Fibroblast of skin of right quadriceps (primary cell): ENCODE data around the gene AP2A2.

ENCODE experiments used
- DNase-seq: peaks from one replicate; pipeline ENCODE4 v3.0.0-alpha.2; 2013

Gene AP2A2

DNA sequence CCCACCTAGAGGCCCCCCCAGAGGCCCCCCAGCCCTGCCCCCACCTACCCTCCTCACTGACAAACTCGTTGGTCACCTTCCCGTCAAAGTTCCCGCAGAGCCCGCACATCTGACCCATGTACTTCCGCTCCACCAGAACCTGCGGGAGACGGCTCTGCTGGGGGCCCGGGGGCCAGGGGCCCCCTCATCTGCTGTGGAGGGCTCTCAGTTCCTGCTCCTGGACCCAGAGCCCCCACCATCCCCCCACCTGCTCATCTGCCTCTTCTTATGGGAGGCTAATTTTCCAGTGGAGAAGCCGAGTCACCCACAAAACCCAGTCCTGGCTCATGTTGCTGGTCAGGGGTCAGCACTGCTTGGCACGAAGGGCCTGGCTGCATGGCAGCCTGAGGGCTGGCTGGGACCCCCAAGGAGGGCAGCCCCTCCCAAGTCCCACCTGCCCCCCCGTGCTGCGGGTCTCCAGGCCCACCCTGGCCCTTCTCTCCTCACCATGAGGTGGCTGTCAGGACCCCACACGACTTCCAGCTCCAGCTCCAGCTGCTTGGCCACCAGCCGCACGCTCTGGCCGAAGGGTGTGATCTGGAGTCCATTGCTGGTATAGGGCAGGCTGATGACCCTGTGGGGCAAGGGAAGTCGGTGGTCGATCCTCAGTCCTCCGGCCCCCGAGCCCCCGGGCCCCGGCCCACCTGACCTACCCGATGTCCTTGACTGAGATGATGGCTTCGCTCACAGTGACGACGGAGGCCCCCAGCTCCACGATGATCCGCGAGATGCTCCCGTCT, 105.6 kb downstream of the AP2A2 start:
- DNase-seq = no peak

DNA sequence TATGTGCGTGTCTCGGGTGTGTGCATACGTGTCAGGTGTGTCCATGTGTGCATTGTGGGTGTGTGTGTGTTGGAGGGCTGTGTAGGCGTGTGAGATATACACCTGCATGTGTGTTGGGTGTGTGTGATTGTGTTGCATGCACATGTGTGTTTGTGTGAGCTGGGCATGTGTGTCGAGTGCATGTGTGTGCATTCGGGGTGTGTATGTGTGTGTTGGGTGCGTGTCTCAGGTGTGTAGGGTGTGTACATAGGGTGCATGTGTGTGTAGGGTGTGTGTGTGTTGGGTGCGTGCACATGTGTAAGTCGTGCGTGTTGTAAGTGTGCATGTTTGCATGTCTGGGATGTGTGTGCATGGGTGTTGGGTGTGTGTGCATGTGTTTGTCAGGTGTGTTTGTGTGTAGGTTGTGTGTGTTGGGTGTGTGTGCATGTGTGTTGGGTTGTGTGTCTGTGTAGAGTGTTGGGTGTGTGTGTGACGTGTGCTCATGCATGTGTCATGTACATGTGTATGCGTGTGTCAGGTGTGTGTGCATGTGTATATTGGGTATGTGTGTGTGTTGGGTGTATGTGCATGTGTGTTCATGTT, 106.7 kb downstream of the AP2A2 start:
- no peak for DNase-seq

DNA sequence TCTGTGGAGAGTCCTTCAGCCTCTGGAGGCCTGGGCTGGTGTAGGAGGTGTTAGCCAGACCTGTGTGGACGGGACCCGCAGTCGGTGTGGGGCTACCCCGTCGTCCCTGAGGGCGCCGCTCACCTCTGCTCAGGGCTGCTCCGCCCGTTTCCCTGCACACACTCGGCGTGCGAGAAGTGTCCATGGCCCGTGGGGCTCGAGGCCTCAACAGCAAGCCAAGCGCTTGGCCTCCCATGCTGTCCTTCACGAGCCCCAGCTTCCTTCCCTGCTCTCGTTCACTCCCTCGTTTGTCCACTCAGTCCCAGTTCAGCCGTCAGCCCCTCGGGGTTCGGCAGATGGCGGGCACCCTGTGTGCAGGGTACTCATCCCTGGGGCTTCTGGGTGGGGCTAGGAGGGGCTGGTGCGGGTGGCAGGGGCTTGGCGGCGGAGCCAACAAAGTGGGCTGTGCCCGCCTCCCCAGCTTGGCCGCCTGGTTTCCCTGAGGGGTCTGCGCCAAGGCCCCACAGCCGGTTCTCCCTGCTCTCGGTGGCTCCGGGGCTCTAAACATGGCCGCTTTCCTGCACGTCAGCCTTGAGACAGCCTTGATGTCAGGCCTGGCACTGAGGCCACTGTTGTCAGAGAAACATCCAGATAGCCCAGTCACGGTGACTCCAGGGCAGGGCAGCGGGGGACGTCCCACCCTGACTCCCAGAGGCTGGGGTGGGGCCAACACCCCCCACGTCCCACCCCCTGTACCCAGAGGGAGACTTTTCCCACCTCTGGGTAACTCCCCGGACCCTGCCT, 107.5 kb downstream of the AP2A2 start:
- DNase-seq = no peak

DNA sequence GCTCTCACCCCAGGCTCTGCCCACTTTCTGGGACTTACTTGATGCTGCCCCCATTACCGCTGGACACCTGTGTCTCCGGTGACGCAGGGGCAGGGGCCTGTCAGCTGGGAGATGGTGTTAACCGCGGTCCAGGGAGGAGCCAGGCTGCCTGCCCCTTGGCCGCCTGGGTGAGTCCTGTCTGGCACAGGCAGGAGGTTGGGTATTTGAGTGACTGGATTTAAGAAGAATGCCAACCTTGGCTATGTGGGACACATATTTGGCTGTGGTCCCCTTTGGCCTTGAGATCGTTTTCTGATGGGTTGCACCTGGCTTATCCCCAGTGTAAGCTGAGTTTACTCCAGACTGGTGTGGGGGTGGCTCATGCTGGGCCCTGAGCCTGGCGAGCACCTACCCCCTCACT, 108.3 kb downstream of the AP2A2 start:
- no peak for DNase-seq

GRCh38 chr11:1034456-1035295, 109.0 kb downstream of the AP2A2 start:
- DNase-seq = no peak

DNA sequence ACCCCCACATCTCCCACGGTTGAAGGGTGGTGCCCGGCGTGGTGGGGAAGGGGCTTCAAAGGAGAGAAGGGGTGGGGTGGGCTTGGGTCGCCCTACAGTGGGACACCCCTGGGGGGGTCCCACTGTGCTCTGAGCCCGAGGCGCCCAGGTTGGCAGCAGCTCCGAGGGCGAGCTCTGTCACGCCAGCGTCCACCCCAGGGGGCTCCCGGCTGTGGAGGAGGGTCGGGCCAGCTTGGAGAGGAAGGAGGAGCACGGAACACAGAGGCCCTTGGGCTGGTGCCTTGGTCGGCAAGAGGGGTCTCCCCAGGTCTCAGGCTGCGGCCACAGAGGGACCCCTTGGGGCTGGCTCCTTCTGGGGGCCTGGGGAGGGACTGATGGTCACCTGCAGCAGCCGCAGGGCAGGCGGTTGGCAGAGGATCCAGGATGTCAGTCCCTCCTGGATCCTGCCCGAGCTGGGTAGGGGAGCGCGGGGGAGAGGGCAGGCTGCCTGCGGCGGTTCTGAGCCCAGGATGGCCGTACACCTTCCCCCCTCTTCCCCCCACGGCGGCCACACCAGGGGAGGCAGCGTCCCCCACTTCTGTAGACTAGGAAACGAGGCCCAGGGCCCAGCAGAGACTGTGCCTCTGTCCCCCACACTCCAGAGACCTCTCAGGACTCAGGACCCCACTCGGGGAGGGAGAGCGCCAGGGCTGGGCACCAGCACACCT, 110.1 kb downstream of the AP2A2 start:
- no peak for DNase-seq

DNA sequence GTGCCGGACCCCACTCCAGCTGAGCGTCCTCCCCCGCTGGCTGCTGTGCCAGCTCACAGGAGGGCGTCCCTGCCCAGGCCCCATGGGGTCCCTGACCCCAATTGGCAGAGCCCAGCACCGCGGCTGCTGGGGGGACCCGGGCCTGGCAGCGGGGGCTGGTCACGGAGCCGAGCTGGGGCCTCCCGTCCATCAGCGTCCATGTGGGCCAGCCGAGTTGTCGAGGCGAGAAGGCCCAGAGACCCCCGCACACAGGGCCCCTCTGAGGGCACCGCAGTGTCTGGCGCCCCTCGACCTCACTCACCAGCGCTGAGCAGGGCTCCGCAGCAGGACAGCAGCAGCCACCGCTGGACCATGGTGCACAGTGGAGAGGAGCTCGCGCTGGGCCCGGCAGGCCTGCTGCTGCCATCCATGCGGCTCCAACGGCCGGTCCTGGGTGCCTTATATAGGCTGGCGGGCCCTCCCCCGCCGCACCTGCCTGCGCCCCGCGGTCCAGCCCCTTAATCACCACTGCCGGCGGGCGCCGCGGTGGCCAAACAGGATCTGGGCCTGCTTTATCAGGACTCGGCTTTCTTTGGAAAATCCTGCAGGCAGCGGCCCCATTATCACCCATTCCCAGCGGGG, 110.7 kb downstream of the AP2A2 start, which contains the start of gene MUC6:
Gene MUC6, minus strand, starts transcription at position 416 of the 621 bp plus-strand sequence. Its CDS starts 63 bp downstream, at position 353.
- no peak for DNase-seq

- no peak for DNase-seq
Measured at GRCh38 chr11:1036931-1037330, 111.3 kb downstream of the AP2A2 start.

DNA sequence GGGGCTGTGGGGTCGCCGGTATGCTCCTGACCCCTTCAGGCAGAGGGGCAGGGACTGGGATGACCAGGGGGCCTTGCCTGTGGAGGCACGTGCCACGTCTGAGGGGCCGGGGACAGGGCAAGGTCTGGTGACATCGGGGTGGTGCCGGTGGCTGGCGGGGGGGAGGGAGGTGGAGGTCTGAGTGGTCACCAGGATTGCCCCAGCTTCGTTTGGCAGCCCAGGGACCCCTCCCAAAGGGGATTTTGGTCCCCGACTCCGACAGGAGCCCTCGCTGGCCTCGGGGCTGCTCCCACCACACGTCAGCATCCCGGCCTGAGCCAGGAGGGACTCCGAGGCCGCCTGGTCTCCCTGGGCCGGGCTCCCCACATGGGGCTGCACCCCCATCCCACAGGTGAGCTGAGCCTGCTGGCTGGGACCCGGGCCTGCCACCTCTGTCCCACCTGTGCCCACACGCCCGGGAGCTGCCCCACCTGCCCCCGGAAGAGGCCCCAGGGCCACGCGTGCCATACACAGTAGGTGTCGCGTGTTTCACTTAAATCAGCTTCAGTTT, 111.9 kb downstream of the AP2A2 start:
- no peak for DNase-seq

DNA sequence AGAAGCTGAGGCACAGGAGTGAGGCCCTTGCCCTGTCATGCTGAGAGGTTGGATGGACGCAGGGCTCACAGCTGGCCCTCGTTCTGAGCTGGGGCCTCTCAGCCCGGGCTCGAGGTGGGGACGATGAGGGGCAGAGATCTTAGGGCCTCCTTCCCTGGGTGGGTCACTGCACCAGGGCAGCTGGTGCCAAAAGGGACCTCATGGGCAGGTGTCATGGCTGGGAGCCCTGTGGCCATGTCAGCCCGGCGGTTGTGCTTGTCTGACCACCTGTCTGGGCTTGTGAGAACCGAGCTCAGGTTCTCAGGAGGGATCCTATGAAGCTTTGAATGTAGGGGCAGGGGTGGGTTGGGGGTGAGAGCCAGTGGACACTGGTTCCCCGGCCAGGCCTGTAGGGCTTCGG, 112.7 kb downstream of the AP2A2 start:
- no peak for DNase-seq

DNA sequence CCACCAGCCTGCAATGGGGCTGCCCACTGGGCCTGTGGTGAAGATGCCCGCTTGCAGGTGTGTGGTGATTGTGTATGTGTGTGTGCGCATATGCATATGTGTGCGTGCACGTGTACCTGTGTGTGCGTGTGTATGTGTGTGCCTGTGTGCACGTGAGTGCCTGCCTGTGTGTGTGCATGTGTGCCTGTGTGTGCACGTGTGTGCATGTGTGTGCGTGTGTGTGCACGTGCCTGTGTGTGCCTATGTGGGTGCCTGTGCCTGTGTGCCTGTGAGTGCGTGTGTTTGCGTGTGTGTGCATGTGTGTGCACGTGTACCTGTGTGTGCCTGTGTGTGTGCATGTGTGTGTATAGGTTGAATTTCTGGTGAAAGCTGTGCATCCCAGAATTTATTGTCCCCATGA, 113.3 kb downstream of the AP2A2 start:
- no peak for DNase-seq

GRCh38 chr11:1039481-1040427, 114.1 kb downstream of the AP2A2 start:
- DNase-seq = no peak

GRCh38 chr11:1040428-1041148, 114.9 kb downstream of the AP2A2 start:
- DNase-seq = no peak

DNA sequence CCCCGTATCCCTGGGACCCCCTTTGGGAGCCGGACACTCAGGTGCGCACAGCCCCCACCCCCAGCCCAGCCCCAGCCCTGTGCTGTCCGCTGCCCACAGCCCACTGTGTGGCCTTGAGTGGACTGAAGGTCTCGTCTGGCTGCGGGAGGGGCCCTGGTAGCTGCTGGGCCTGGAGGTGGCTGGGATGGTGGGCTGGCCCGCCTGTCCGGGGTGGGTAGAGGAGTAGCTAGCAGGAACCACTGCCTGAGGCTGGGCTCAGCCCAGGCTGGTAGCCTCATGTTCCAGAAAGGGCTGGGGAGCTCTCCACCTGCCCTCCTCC, 115.4 kb downstream of the AP2A2 start:
- DNase-seq = no peak

DNA sequence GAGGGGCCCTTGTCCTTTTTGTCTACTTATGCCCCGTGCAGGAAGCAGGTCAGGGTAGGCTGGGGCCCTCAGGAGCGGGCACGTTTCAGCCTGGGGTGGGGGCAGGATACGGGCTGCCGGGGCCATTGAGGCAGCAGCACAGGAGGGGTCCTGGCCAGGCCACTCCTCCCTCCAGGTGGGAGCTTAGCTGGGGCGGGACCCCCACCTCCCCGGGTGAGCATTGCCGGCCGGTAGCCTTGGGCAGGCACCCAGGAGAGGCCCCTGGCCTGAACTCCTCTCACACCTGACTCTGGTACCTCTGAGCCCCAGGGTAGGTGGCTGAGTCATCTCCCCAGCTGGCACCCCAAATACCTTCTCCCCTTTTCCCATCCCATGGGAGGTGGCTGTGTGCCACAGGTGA, 115.8 kb downstream of the AP2A2 start:
- no peak for DNase-seq

- no peak for DNase-seq
Measured at GRCh38 chr11:1041936-1042608, 116.4 kb downstream of the AP2A2 start.

GRCh38 chr11:1042626-1043562, 117.2 kb downstream of the AP2A2 start:
- DNase-seq = no peak

DNA sequence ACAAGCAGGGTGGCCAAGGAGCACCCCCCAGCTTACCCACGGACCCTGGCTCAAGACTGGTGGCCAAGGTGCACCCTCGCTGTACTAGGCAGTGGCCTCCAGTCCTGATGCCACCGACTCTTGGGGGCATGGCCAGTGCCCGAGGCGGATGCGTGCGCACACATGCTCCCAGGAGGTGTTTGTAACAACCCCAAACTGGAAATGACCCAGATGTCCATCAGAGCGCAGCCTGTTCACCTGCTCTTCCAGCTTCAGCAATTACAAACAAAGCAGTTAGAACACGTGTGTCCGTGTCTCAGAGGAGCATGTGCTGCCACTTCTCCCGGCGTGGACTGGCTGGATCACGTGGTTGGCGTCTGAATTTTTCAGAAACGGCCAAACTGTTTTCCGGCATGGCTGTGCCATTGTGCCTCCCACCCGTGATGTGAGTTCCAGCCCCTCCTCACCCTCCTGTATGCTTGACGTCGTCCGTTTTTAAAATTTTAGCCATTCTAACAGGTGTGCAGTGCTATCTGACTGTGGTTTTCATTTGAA, 118.0 kb downstream of the AP2A2 start:
- DNase-seq = no peak
